Ovary (tissue), 3 donors: ENCODE results near the gene COL4A1.

ENCODE experiments used
- EP300 ChIP-seq: sonication (generic); formaldehyde crosslinking; IDR thresholded peaks from one replicate; pipeline ENCODE4 v1.6.1; 2017; ENCODE audit warnings: antibody characterized with exemption
- POLR2A ChIP-seq: fragments of 450-650 bp; IDR thresholded peaks from one replicate; pipeline ENCODE4 v1.6.1; 2017; ENCODE audit warnings: antibody characterized with exemption, mild to moderate bottlenecking, moderate library complexity
- TF ChIP-seq, protein P1 (sequence below), 3 donors: fragments of 450-650 bp in 2 of 3; fragments of 200-600 bp in 1 of 3; IDR thresholded peaks; one replicate each; pipeline versions ENCODE4 v1.5.1 to v1.8.0; 2016 to 2022; ENCODE audit warnings: antibody characterized with exemption in 3 of 3, mild to moderate bottlenecking in 1 of 3
- donor health status: DM: no; HTN: no; CAD: no.

DNA sequence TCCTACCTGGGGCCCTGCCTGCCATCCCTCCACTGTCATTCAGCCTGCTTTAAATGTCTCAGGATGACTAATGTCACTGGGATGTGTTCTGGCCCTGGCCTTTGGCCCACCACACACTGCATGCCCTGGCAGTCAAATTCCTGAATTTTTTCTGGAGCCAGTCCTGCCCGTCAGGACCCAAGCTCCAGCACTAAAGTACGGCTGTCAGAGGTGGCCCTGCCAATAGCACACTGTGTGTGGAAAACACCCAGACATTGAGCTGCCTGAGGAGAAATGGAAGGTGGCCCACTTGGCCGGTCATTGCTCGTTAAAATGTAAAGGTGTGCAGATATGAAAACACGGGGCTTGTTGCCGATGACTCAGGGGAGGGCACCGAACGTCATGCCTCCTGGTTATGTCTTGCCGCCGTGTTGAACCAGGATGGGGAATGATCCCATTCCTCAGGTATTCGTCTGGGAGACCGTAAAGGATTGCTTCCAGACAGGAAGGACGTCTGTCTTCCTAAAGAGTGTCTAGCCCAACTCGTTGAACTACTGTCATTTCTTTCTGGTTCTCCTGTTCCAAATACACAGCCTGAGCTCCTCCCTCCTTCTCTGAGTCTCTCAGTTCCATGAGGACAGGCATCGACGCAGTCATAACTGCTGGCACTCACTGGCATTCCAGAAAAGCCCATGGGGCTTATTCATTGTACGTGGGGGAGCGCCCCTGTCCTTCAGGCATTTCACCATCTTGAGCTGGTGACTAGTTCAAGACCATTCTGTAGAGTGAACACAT lies 40.8 kb upstream of the COL4A1 start:
- TF ChIP-seq, protein P1, sequence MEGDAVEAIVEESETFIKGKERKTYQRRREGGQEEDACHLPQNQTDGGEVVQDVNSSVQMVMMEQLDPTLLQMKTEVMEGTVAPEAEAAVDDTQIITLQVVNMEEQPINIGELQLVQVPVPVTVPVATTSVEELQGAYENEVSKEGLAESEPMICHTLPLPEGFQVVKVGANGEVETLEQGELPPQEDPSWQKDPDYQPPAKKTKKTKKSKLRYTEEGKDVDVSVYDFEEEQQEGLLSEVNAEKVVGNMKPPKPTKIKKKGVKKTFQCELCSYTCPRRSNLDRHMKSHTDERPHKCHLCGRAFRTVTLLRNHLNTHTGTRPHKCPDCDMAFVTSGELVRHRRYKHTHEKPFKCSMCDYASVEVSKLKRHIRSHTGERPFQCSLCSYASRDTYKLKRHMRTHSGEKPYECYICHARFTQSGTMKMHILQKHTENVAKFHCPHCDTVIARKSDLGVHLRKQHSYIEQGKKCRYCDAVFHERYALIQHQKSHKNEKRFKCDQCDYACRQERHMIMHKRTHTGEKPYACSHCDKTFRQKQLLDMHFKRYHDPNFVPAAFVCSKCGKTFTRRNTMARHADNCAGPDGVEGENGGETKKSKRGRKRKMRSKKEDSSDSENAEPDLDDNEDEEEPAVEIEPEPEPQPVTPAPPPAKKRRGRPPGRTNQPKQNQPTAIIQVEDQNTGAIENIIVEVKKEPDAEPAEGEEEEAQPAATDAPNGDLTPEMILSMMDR (IDR thresholded peaks at IDR 0.05), result no peak
- TF ChIP-seq EP300 (no peak), POLR2A (no peak)
